ENCODE measurements around the gene SSR1.
"Not testable (repeated sequence)": the region's sequence is repeated elsewhere in the genome, so short reads cannot be mapped to it uniquely, and the experiment has no call there.

The SSR1 gene

GRCh38 chr6:7316658-7317533 is 3.9 kb upstream of the SSR1 start:
- no peaks in the 10 kb centered on the region for H3K9me3 ChIP-seq (ENCODE audit: insufficient read depth, low read length)
- H3K4me1 ChIP-seq (ENCODE audit: insufficient read depth, insufficient read length) = no peaks in the 10 kb centered on the region
- H3K4me3 ChIP-seq (ENCODE audit: insufficient read length, low read depth) = no peak overlapping the region
- no peak for TF ChIP-seq ZNF274 (IDR thresholded peaks at IDR 0.05; ENCODE audit: low read depth, low read length)
- TF ChIP-seq YY1 (IDR thresholded peaks at IDR 0.05; ENCODE audit: insufficient read depth, insufficient read length) = no peak
- TF ChIP-seq SUZ12 (IDR thresholded peaks at IDR 0.05; ENCODE audit: extremely low read depth, insufficient read depth, insufficient read length) = no peak
- no peaks in the 10 kb centered on the region for H3K36me3 ChIP-seq (ENCODE audit: insufficient read depth, insufficient read length, low read length)
- H3K27me3 ChIP-seq (ENCODE audit: insufficient read depth, insufficient read length) = no peaks in the 10 kb centered on the region
- no peak for DNase-seq (ENCODE audit: low read depth, low spot score)
- no peak overlapping the region for H3K9ac ChIP-seq (ENCODE audit: insufficient read length, low read depth)

- H3K9ac ChIP-seq (ENCODE audit: insufficient read length, low read depth) = no peak overlapping the region
- H3K4me1 ChIP-seq (ENCODE audit: insufficient read depth, insufficient read length) = no peaks in the 10 kb centered on the region
- no peak overlapping the region for H3K4me3 ChIP-seq (ENCODE audit: insufficient read length, low read depth)
- H3K36me3 ChIP-seq (ENCODE audit: insufficient read depth, insufficient read length, low read length) = peaks cover 2% of the 10 kb centered on the region
- H3K27me3 ChIP-seq (ENCODE audit: insufficient read depth, insufficient read length) = no peaks in the 10 kb centered on the region
- no peaks in the 10 kb centered on the region for H3K9me3 ChIP-seq (ENCODE audit: insufficient read depth, low read length)
- no peak for DNase-seq (ENCODE audit: low read depth, low spot score)
- TF ChIP-seq SUZ12 (IDR thresholded peaks at IDR 0.05; ENCODE audit: extremely low read depth, insufficient read depth, insufficient read length) (no peak), ZNF274 (IDR thresholded peaks at IDR 0.05; ENCODE audit: low read depth, low read length) (no peak), YY1 (IDR thresholded peaks at IDR 0.05; ENCODE audit: insufficient read depth, insufficient read length) (no peak)
Measured at GRCh38 chr6:7315948-7316365, 3.0 kb upstream of the SSR1 start.

DNA sequence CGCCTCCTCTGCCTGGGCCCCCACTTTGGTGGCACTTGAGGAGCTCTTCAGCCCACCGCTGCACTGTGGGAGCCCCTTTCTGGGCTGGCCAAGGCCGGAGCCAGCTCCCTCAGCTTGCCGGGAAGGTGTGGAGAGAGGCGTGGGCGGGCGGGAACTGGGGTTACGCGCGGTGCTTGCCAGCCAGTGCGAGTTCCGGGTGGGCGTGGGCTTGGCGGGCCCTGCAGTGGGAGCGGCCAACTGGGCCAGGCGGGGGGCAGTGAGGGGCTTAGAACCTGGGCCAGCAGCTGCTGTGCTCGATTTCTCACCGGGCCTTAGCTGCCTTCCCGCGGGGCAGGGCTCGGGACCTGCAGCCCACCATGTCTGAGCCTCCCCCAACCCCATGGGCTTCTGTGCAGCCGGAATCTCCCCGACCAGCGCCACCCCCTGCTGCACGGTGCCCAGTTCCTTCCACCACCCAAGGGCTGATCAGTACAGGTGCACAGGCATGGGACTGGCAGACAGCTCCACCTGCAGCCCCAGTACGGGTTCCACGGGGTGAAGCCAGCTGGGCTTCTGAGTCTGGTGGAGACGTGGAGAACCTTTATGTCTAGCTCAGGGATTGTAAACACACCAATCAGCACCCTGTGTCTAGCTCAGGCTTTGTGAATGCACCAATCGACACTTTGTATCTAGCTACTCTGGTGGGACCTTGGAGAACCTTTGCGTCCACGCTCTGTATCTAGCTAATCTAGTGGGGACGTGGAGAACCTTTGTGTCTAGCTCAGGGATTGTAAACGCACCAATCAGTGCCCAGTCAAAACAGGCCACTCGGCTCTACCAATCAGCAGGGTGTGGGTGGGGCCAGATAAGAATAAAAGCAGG is 2.3 kb upstream of the SSR1 start:
- H3K36me3 ChIP-seq (ENCODE audit: insufficient read depth, insufficient read length, low read length); H3K9ac ChIP-seq (ENCODE audit: insufficient read length, low read depth); DNase-seq (ENCODE audit: low read depth, low spot score); H3K9me3 ChIP-seq (ENCODE audit: insufficient read depth, low read length); H3K4me3 ChIP-seq (ENCODE audit: insufficient read length, low read depth); H3K4me1 ChIP-seq (ENCODE audit: insufficient read depth, insufficient read length); H3K27me3 ChIP-seq (ENCODE audit: insufficient read depth, insufficient read length): not testable (repeated sequence)

DNA sequence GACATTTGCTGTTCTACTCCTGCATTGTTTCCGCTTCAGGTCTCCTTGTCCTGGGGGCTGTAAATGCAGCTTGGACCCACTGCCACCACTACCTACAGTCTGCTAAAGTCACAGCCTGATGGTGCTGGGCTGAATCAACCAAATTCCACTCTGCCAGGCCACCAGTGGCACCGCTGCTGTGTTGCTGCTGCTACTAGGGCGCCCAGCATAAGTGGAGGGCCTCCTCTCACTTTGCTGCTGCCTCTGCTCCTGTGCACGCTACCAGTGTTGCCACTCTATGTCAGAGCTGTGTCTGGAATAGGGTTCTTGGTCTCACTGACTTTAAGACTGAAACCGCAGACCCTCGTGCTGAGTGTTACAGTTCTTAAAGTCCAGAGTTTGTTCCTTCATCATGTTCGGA is 1.4 kb upstream of the SSR1 start:
- no peak for DNase-seq (ENCODE audit: low read depth, low spot score)
- TF ChIP-seq ZNF274 (IDR thresholded peaks at IDR 0.05; ENCODE audit: low read depth, low read length) = no peak
- TF ChIP-seq SUZ12 (IDR thresholded peaks at IDR 0.05; ENCODE audit: extremely low read depth, insufficient read depth, insufficient read length) = no peak
- TF ChIP-seq YY1 (IDR thresholded peaks at IDR 0.05; ENCODE audit: insufficient read depth, insufficient read length) = no peak
- H3K4me3 ChIP-seq (ENCODE audit: insufficient read length, low read depth) = no peak overlapping the region

DNA sequence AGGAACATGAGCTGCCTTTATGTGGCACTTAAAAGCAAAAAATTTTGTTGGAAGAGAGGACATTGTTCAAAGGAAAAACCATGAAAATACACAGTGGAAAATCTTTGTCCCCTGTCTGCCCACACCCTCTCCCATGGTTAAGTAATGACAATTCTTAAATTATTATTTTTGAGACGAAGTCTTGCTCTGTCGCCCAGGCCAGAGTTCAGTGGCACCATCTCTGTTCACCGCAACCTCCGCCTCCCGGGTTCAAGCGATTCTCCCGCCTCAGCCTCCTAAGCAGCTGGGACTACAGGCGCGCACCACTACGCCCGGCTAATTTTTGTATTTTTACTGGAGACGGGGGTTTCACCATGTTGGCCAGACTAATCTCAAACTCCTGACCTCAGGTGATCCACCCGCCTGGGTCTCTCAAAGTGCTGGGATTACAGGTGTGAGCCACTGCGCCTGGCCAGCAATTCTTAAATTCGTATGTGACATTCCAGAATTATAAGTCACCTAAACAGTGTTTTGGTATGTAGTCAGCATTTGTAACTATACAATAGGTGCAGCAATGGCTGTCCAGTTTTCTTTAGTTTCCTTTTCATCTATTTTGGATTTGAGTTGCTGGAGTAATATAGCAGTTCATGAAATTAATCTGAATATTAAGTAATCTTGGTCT is 636 bp upstream of the SSR1 start:
- no peaks in the 10 kb centered on the region for H3K4me1 ChIP-seq (ENCODE audit: insufficient read depth, insufficient read length)
- no peak for DNase-seq (ENCODE audit: low read depth, low spot score)

More for the DNA sequence above, 1.4 kb upstream of the SSR1 start:
- no peak overlapping the region for H3K9ac ChIP-seq (ENCODE audit: insufficient read length, low read depth)
- no peaks in the 10 kb centered on the region for H3K9me3 ChIP-seq (ENCODE audit: insufficient read depth, low read length)
- no peaks in the 10 kb centered on the region for H3K4me1 ChIP-seq (ENCODE audit: insufficient read depth, insufficient read length)
- H3K36me3 ChIP-seq (ENCODE audit: insufficient read depth, insufficient read length, low read length) = peaks cover 11% of the 10 kb centered on the region
- no peaks in the 10 kb centered on the region for H3K27me3 ChIP-seq (ENCODE audit: insufficient read depth, insufficient read length)

GRCh38 chr6:7311917-7312615 is 933 bp downstream of the SSR1 start:
- Histone ChIP-seq H3K4me3 (ENCODE audit: insufficient read length, low read depth) (peak overlapping the region; percentile 82), H3K9ac (ENCODE audit: insufficient read length, low read depth) (peak overlapping the region; percentile 96), H3K27me3 (ENCODE audit: insufficient read depth, insufficient read length) (no peaks in the 10 kb centered on the region), H3K36me3 (ENCODE audit: insufficient read depth, insufficient read length, low read length) (peaks cover 34% of the 10 kb centered on the region), H3K4me1 (ENCODE audit: insufficient read depth, insufficient read length) (no peaks in the 10 kb centered on the region), H3K9me3 (ENCODE audit: insufficient read depth, low read length) (no peaks in the 10 kb centered on the region)
- DNase-seq (ENCODE audit: low read depth, low spot score) = no peak
- TF ChIP-seq SUZ12 (IDR thresholded peaks at IDR 0.05; ENCODE audit: extremely low read depth, insufficient read depth, insufficient read length) (no peak), ZNF274 (IDR thresholded peaks at IDR 0.05; ENCODE audit: low read depth, low read length) (no peak), YY1 (IDR thresholded peaks at IDR 0.05; ENCODE audit: insufficient read depth, insufficient read length) (no peak)

More for the DNA sequence above, 636 bp upstream of the SSR1 start:
- TF ChIP-seq ZNF274 (IDR thresholded peaks at IDR 0.05; ENCODE audit: low read depth, low read length) (no peak), YY1 (IDR thresholded peaks at IDR 0.05; ENCODE audit: insufficient read depth, insufficient read length) (no peak), SUZ12 (IDR thresholded peaks at IDR 0.05; ENCODE audit: extremely low read depth, insufficient read depth, insufficient read length) (no peak)
- Histone ChIP-seq H3K4me3 (ENCODE audit: insufficient read length, low read depth) (peak overlapping the region; percentile 82), H3K9ac (ENCODE audit: insufficient read length, low read depth) (peak overlapping the region; percentile 38), H3K36me3 (ENCODE audit: insufficient read depth, insufficient read length, low read length) (peaks cover 19% of the 10 kb centered on the region), H3K9me3 (ENCODE audit: insufficient read depth, low read length) (no peaks in the 10 kb centered on the region), H3K27me3 (ENCODE audit: insufficient read depth, insufficient read length) (no peaks in the 10 kb centered on the region)
